Left lung (tissue), 10 donors: Measurements from ENCODE around the gene LNX1. TPM values are rescaled to one million over a fixed set of nuclear protein-coding genes. Genes with fewer than 3 reads are reported as not detected.
A peak's percentile ranks its signal among the peaks of the same experiment; 100 is the strongest.

ENCODE experiments used
- ATAC-seq: fragments of 200-7000 bp; cut with Tn5 transposase; one replicate; pipeline ENCODE4 v1.9.1; 2020; ENCODE audit warnings: moderate library complexity
- DNase-seq, 4 donors: peaks; one replicate each; pipeline ENCODE4 v3.0.0-alpha.2; 2013 to 2020
- H3K27ac ChIP-seq, 2 donors: fragments of 200-600 bp; sonication (generic) in 1 of 2; one replicate each; pipeline versions ENCODE4 v1.5.0 to v1.8.0; 2020 to 2021
- H3K27me3 ChIP-seq, 2 donors: fragments of 200-600 bp; sonication (generic) in 1 of 2; one replicate each; pipeline versions ENCODE4 v1.5.0 to v1.8.0; 2020 to 2021
- H3K36me3 ChIP-seq, 2 donors: fragments of 200-600 bp; sonication (generic) in 1 of 2; one replicate each; pipeline versions ENCODE4 v1.5.0 to v1.8.0; 2020 to 2021
- H3K4me1 ChIP-seq, 2 donors: fragments of 200-600 bp; one replicate each; pipeline ENCODE4 v1.8.0; 2021
- H3K4me3 ChIP-seq, 2 donors: fragments of 200-600 bp; sonication (generic) in 1 of 2; one replicate each; pipeline versions ENCODE4 v1.5.0 to v1.8.0; 2020 to 2021; ENCODE audit warnings: mild to moderate bottlenecking in 1 of 2
- H3K9me3 ChIP-seq, 2 donors: fragments of 200-600 bp; sonication (generic) in 1 of 2; one replicate each; pipeline versions ENCODE4 v1.5.0 to v1.8.0; 2020 to 2021
- CTCF ChIP-seq, 2 donors: fragments of 200-600 bp; sonication (generic) in 1 of 2; IDR thresholded peaks; one replicate each; pipeline versions ENCODE4 v1.5.0 to v1.8.0; 2021; ENCODE audit warnings: antibody characterized with exemption in 2 of 2
- intact Hi-C, 2 donors: fragments of 100-400 bp; cut with DNase I; formaldehyde crosslinking; loops; one replicate each; pipeline versions ENCODE4 v1.11.2 to v1.14.2; 2022
- polyA plus RNA-seq, 6 donors: library from polyadenylated mRNA; unstranded; fragments of 120-200 nt; gene quantifications; one replicate each; pipeline ENCODE4 v1.2.1, GENCODE V29; 2013; ENCODE audit not compliant: insufficient read length in 6 of 6
- total RNA-seq, 2 donors: library from RNA; stranded (reverse); fragmentation: NEBNext Ultra II Directional; extraction: Animal tissue kit (Norgen Biotek cat#: 25700); gene quantifications; one replicate each; pipeline ENCODE4 v1.2.1, GENCODE V29; 2021
- donor health status: DM: no; HTN: yes; CAD: no.
- donor health status: DM: no; HTN: no; CAD: no.

The LNX1 gene
- total and polyA plus RNA-seq, 8 donors = 2.5 to 4.4 (median 3.6) TPM

GRCh38 chr4:53592686-53593501, 1.6 kb upstream of the LNX1 start:
- peak; percentile 63 for ATAC-seq
- no peak overlapping the region for H3K27ac ChIP-seq
- H3K9me3 ChIP-seq = no peaks in the 10 kb centered on the region
- intact Hi-C loops = no loop called here
- H3K27me3 ChIP-seq = peaks cover 0 to 7% of the 10 kb centered on the region in 2 donors
- no peak for TF ChIP-seq CTCF (IDR thresholded peaks at IDR 0.05)
- DNase-seq = peak in 3 of 4 donors; percentile 29 to 73 (median 53)
- H3K36me3 ChIP-seq = no peaks in the 10 kb centered on the region
- H3K4me1 ChIP-seq = peaks cover 11 to 16% of the 10 kb centered on the region in 2 donors
- peak overlapping the region in 1 of 2 donors; percentile 20 for H3K4me3 ChIP-seq

GRCh38 chr4:53592122-53592521, 836 bp upstream of the LNX1 start:
- DNase-seq (peak in 1 of 4 donors; percentile 19), ATAC-seq (peak; percentile 15)
- peak overlapping the region in 1 of 2 donors; percentile 42 for H3K27ac ChIP-seq
- intact Hi-C loops = no loop called here
- no peaks in the 10 kb centered on the region for H3K36me3 ChIP-seq
- H3K9me3 ChIP-seq = no peaks in the 10 kb centered on the region
- peaks cover 0 to 7% of the 10 kb centered on the region in 2 donors for H3K27me3 ChIP-seq
- TF ChIP-seq CTCF (IDR thresholded peaks at IDR 0.05) = no peak
- H3K4me3 ChIP-seq = peak overlapping the region in 1 of 2 donors; percentile 17
- H3K4me1 ChIP-seq = peaks cover 11 to 16% of the 10 kb centered on the region in 2 donors

GRCh38 chr4:53590187-53590586, 1.1 kb downstream of the LNX1 start:
- intact Hi-C loops = no loop called here
- DNase-seq (no peak), ATAC-seq (no peak)
- TF ChIP-seq CTCF (IDR thresholded peaks at IDR 0.05) = no peak
- peaks cover 11 to 16% of the 10 kb centered on the region in 2 donors for H3K4me1 ChIP-seq
- no peak overlapping the region for H3K4me3 ChIP-seq
- H3K27me3 ChIP-seq = peaks cover 0 to 7% of the 10 kb centered on the region in 2 donors
- H3K27ac ChIP-seq = no peak overlapping the region
- H3K36me3 ChIP-seq = no peaks in the 10 kb centered on the region
- no peaks in the 10 kb centered on the region for H3K9me3 ChIP-seq

- H3K27me3 ChIP-seq = peaks cover 0 to 7% of the 10 kb centered on the region in 2 donors
- H3K4me3 ChIP-seq = no peak overlapping the region
- ATAC-seq (no peak), DNase-seq (no peak)
- peaks cover 11 to 16% of the 10 kb centered on the region in 2 donors for H3K4me1 ChIP-seq
- H3K9me3 ChIP-seq = no peaks in the 10 kb centered on the region
- no peaks in the 10 kb centered on the region for H3K36me3 ChIP-seq
- no peak overlapping the region for H3K27ac ChIP-seq
- intact Hi-C loops = no loop called here
- TF ChIP-seq CTCF (IDR thresholded peaks at IDR 0.05) = no peak
Measured at GRCh38 chr4:53589511-53589910, 1.8 kb downstream of the LNX1 start.

- no peak for TF ChIP-seq CTCF (IDR thresholded peaks at IDR 0.05)
- no peak for ATAC-seq
- H3K9me3 ChIP-seq = no peaks in the 10 kb centered on the region
- no peak for DNase-seq
- H3K4me1 ChIP-seq = peaks cover 4 to 12% of the 10 kb centered on the region in 2 donors
- H3K4me3 ChIP-seq = no peak overlapping the region
- intact Hi-C loops = no loop called here
- H3K27ac ChIP-seq = no peak overlapping the region
- H3K36me3 ChIP-seq = no peaks in the 10 kb centered on the region
- H3K27me3 ChIP-seq = peaks cover 0 to 7% of the 10 kb centered on the region in 2 donors
Measured at GRCh38 chr4:53587135-53587534, 4.2 kb downstream of the LNX1 start.
